Astrocyte (in vitro differentiated cells and primary cell): ENCODE measurements around the gene PNPLA3. TPM values are rescaled to one million over a fixed set of nuclear protein-coding genes. Genes with fewer than 3 reads are reported as not detected.

ENCODE experiments used
- DNase-seq: peaks from one replicate; pipeline ENCODE4 v3.0.0-alpha.2; 2010; ENCODE audit warnings: low read depth
- FAIRE-seq: peaks from 2 replicates; lab custom pipeline; 2011; peaks lifted over from hg19 to GRCh38; lab: Jason Lieb, UNC
- H2AFZ ChIP-seq: 2 replicates; pipeline ENCODE4 v1.6.0; 2012; ENCODE audit warnings: low read depth, low read length, inconsistent platforms
- H3K27ac ChIP-seq: 2 replicates; pipeline ENCODE4 v1.5.1; 2011; ENCODE audit warnings: low read depth, low read length, inconsistent platforms
- H3K27me3 ChIP-seq: 2 replicates; pipeline ENCODE4 v1.6.0; 2011; ENCODE audit warnings: low read length, inconsistent platforms; ENCODE audit not compliant: insufficient read depth
- H3K36me3 ChIP-seq: 2 replicates; pipeline ENCODE4 v1.5.1; 2011; ENCODE audit warnings: low read length, inconsistent platforms; ENCODE audit not compliant: insufficient read depth
- H3K4me1 ChIP-seq: 2 replicates; pipeline ENCODE4 v1.5.1; 2011; ENCODE audit warnings: low read length, inconsistent platforms; ENCODE audit not compliant: insufficient read depth
- H3K4me2 ChIP-seq: 2 replicates; pipeline ENCODE4 v1.6.0; 2012; ENCODE audit warnings: low read length, inconsistent platforms
- H3K4me3 ChIP-seq: 2 replicates; pipeline ENCODE4 v1.5.1; 2011; ENCODE audit warnings: low read depth, mild to moderate bottlenecking, low read length, inconsistent platforms; ENCODE audit not compliant: insufficient read depth
- H3K79me2 ChIP-seq: 2 replicates; pipeline ENCODE4 v1.6.0; 2012; ENCODE audit warnings: mild to moderate bottlenecking, low read length, inconsistent platforms; ENCODE audit not compliant: insufficient read depth
- H3K9ac ChIP-seq: 2 replicates; pipeline ENCODE4 v1.6.0; 2012; ENCODE audit warnings: mild to moderate bottlenecking, low read length, inconsistent platforms
- H3K9me3 ChIP-seq: 2 replicates; pipeline ENCODE4 v1.5.1; 2012; ENCODE audit warnings: low read depth, mild to moderate bottlenecking, low read length, inconsistent platforms; ENCODE audit not compliant: insufficient read depth
- H4K20me1 ChIP-seq: 2 replicates; pipeline ENCODE4 v1.6.0; 2012; ENCODE audit warnings: low read length, inconsistent platforms; ENCODE audit not compliant: insufficient read depth
- H3K27ac Mint-ChIP-seq: one replicate; pipeline ENCODE4 v1.8.0; 2021; ENCODE audit warnings: mild to moderate bottlenecking, mixed read lengths; ENCODE audit not compliant: unreplicated experiment
- H3K27me3 Mint-ChIP-seq: one replicate; pipeline ENCODE4 v1.8.0; 2021; ENCODE audit warnings: low read depth, mixed read lengths; ENCODE audit not compliant: unreplicated experiment
- H3K36me3 Mint-ChIP-seq: one replicate; pipeline ENCODE4 v1.8.0; 2021; ENCODE audit warnings: low read depth, mixed read lengths; ENCODE audit not compliant: unreplicated experiment
- H3K4me1 Mint-ChIP-seq: one replicate; pipeline ENCODE4 v1.8.0; 2021; ENCODE audit warnings: low read depth, mixed read lengths; ENCODE audit not compliant: unreplicated experiment
- H3K4me3 Mint-ChIP-seq: one replicate; pipeline ENCODE4 v1.8.0; 2021; ENCODE audit warnings: mild to moderate bottlenecking, moderate library complexity, mixed read lengths; ENCODE audit not compliant: unreplicated experiment
- H3K9me3 Mint-ChIP-seq: one replicate; pipeline ENCODE4 v1.8.0; 2021; ENCODE audit warnings: mild to moderate bottlenecking, mixed read lengths; ENCODE audit not compliant: unreplicated experiment
- EZH2 ChIP-seq: IDR thresholded peaks from 2 replicates; pipeline ENCODE4 v1.6.1; 2012; ENCODE audit warnings: mild to moderate bottlenecking, low read length, inconsistent platforms; ENCODE audit not compliant: insufficient read depth
- total RNA-seq: library from RNA; stranded (reverse); gene quantifications from 2 replicates; pipeline ENCODE4 v1.2.1, GENCODE V29; 2021
- TF ChIP-seq, protein P1 (sequence below): IDR thresholded peaks from 2 replicates; pipeline ENCODE4 v1.5.1; 2011; ENCODE audit warnings: low read depth, mild to moderate bottlenecking, inconsistent platforms, low read length, moderate library complexity; ENCODE audit not compliant: insufficient read depth

PNPLA3 gene
- total RNA-seq, 1 donor from 2014 or later: 10.8 TPM

DNA sequence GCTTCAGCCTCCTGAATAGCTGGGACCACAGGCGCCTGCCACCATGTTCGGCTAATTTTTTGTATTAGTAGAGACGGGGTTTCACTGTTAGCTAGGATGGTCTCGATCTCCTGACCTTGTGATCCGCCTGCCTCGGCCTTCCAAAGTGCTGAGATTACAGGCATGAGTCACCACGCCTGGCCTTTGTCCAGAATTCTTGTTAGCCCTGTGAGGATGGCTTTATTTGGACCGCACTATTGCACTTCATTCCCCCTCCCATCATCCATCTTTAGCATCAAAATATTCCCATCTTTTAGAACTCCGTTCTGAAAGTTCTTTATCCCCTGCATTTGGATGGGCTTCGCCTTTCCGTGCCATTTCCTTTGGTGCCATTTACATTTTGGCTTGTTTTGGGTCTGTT lies 34.3 kb downstream of the PNPLA3 start:
- peaks cover 12% of the 10 kb centered on the region for H3K4me1 ChIP-seq
- no peak overlapping the region for H3K4me2 ChIP-seq
- peaks cover 72% of the 10 kb centered on the region for H3K79me2 ChIP-seq
- TF ChIP-seq, protein P1, sequence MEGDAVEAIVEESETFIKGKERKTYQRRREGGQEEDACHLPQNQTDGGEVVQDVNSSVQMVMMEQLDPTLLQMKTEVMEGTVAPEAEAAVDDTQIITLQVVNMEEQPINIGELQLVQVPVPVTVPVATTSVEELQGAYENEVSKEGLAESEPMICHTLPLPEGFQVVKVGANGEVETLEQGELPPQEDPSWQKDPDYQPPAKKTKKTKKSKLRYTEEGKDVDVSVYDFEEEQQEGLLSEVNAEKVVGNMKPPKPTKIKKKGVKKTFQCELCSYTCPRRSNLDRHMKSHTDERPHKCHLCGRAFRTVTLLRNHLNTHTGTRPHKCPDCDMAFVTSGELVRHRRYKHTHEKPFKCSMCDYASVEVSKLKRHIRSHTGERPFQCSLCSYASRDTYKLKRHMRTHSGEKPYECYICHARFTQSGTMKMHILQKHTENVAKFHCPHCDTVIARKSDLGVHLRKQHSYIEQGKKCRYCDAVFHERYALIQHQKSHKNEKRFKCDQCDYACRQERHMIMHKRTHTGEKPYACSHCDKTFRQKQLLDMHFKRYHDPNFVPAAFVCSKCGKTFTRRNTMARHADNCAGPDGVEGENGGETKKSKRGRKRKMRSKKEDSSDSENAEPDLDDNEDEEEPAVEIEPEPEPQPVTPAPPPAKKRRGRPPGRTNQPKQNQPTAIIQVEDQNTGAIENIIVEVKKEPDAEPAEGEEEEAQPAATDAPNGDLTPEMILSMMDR: no peak
- TF ChIP-seq EZH2: no peak
- H3K9me3 ChIP-seq: no peaks in the 10 kb centered on the region
- DNase-seq (no peak), FAIRE-seq (no peak)
- Mint-ChIP-seq H3K4me1 (peaks cover 12% of the 10 kb centered on the region), H3K4me3 (no peak overlapping the region), H3K27ac (no peak overlapping the region), H3K27me3 (no peaks in the 10 kb centered on the region), H3K36me3 (peaks cover 3% of the 10 kb centered on the region), H3K9me3 (no peaks in the 10 kb centered on the region)
- no peak overlapping the region for H3K9ac ChIP-seq
- peaks cover 38% of the 10 kb centered on the region for H4K20me1 ChIP-seq
- H3K4me3 ChIP-seq: no peak overlapping the region
- H3K27ac ChIP-seq: no peak overlapping the region
- H3K36me3 ChIP-seq: no peaks in the 10 kb centered on the region
- H2AFZ ChIP-seq: no peak overlapping the region
- H3K27me3 ChIP-seq: no peaks in the 10 kb centered on the region

DNA sequence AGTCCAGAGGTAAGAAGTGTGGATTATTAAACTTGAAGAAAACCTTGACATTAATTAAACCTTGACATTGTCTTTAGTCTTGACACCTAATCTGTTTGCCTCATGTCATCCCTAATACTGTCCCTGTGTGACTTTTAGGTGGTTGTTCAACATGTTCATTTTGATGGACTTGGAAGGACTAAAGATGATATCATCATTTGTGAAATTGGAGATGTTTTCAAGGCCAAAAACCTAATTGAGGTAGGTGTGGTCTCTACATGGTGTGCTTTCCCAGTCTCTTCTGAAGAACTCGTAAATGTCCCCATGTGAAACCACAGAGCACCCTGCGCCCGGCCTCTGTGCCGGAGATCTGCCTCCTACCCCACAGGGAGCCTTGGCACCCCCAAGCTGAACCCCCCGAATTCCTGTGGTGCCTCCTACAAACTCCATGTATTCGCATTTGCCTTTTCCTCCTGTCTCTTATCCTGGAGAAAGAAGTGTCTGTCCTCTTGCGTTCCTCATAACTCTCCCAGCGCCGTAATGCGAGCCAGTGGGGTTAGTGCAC lies 40.8 kb downstream of the PNPLA3 start:
- no peak overlapping the region for H3K27ac Mint-ChIP-seq
- no peaks in the 10 kb centered on the region for H3K9me3 Mint-ChIP-seq
- DNase-seq: no peak
- TF ChIP-seq EZH2: no peak
- TF ChIP-seq, protein P1: no peak
- H3K9me3 ChIP-seq: no peaks in the 10 kb centered on the region
- H3K27me3 Mint-ChIP-seq: no peaks in the 10 kb centered on the region
- peak; percentile 5 for FAIRE-seq
- no peak overlapping the region for H3K9ac ChIP-seq
- peaks cover 9% of the 10 kb centered on the region for H3K36me3 Mint-ChIP-seq
- H4K20me1 ChIP-seq: peaks cover 40% of the 10 kb centered on the region
- H3K4me1 ChIP-seq: no peaks in the 10 kb centered on the region
- H2AFZ ChIP-seq: no peak overlapping the region
- H3K4me3 Mint-ChIP-seq: no peak overlapping the region
- peaks cover 26% of the 10 kb centered on the region for H3K36me3 ChIP-seq
- no peak overlapping the region for H3K4me3 ChIP-seq
- no peak overlapping the region for H3K4me2 ChIP-seq
- peaks cover 28% of the 10 kb centered on the region for H3K79me2 ChIP-seq
- H3K4me1 Mint-ChIP-seq: peaks cover 3% of the 10 kb centered on the region
- H3K27ac ChIP-seq: no peak overlapping the region
- no peaks in the 10 kb centered on the region for H3K27me3 ChIP-seq

DNA sequence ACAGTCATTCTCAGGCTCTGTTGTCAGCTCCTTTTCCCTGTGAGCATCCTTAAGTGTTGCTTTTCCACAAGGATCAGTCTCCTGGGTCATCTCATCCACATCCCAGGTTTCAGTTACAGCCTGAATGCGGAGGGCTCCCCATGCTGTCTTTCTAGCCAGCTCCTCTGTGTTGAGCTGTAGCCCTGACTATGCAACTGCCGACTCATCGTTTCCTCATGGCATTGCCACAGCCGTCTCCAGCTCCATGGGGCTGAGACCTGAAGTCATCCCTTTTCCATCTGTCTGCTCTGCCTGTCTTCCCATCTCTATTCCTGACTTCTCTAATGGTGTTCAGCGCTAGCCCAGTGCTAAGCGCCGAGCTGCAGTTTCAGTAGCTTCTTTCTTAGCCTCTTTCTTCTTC lies 43.5 kb downstream of the PNPLA3 start:
- H3K9me3 ChIP-seq: no peaks in the 10 kb centered on the region
- DNase-seq (no peak), FAIRE-seq (no peak)
- Mint-ChIP-seq H3K4me3 (no peak overlapping the region), H3K27ac (peak overlapping the region; percentile 24), H3K36me3 (peaks cover 11% of the 10 kb centered on the region), H3K4me1 (peaks cover 3% of the 10 kb centered on the region), H3K27me3 (no peaks in the 10 kb centered on the region), H3K9me3 (no peaks in the 10 kb centered on the region)
- no peak overlapping the region for H3K4me2 ChIP-seq
- no peaks in the 10 kb centered on the region for H3K27me3 ChIP-seq
- H3K9ac ChIP-seq: no peak overlapping the region
- peaks cover 42% of the 10 kb centered on the region for H4K20me1 ChIP-seq
- no peak overlapping the region for H3K4me3 ChIP-seq
- no peaks in the 10 kb centered on the region for H3K4me1 ChIP-seq
- TF ChIP-seq, protein P1: no peak
- TF ChIP-seq EZH2: no peak
- peaks cover 1% of the 10 kb centered on the region for H3K79me2 ChIP-seq
- H3K27ac ChIP-seq: no peak overlapping the region
- no peak overlapping the region for H2AFZ ChIP-seq
- peaks cover 26% of the 10 kb centered on the region for H3K36me3 ChIP-seq
